ENCODE results near the gene SLC6A3.
A peak's percentile ranks its signal among the peaks of the same experiment; 100 is the strongest.
"Not testable (repeated sequence)": the region's sequence is repeated elsewhere in the genome, so short reads cannot be mapped to it uniquely, and the experiment has no call there.

Gene SLC6A3

DNA sequence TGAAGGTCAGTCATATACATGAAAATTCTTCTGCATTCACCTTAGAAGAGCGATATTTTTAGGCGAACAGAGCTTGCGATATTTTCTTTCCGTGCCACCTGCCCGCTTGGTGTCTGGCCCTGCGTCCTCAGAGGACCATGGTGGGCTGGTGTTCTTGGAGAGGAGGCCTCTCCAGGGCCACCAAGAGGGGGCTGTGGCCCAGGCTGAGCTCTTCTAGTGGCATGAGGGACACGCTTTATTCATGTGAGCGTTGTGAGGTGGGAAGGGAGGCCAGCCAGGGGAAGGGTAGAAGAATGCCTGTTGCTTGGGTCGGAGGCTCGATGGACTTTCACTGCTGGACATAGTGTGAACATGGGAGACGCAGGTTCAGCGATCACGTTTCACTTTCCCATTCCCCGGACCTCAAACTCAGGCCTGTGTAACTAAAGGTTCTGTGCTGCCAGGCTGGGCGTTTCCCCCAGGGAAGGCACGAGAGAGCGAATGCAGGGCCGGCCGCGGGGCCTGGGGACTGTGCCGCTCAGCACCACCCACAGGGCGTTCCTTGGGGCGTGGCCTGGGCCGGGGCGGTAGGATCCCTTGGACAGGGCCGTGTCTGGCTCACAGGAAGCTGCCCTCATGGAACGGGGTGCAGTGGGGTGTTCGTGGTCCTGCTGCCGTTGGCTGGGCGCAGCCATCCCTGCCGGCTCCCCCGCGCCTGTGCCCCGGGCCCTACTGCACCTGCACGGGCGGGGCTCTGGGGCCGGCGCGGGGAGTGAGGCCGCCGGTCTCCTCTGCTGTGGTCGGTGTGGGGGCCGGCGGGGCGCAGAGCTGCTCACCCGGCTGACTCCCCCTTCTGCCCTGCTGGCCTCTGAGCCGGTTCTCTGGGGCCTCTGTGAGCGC, 59.6 kb downstream of the SLC6A3 start:
- DNase-seq: peak; percentile 93

DNA sequence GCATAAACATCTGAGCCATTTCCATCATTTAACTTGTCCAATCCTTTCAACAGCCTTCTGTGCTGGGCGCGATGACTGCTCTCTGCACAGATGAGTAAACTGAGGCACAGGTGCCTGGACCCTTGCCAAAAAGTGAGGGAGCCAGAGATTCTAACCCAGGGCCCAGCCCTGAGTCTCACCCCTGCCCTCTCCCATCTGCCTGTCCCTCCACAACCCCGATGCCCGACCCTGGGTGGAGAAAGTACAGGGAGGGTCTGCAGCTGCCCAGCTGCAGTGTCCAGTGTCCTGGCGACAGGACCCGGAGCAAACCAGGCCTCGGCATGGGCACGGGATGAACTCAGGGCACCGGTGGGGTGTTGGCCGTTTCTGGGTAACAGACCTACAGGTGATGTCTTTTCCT, 60.7 kb downstream of the SLC6A3 start:
- DNase-seq: no peak

DNA sequence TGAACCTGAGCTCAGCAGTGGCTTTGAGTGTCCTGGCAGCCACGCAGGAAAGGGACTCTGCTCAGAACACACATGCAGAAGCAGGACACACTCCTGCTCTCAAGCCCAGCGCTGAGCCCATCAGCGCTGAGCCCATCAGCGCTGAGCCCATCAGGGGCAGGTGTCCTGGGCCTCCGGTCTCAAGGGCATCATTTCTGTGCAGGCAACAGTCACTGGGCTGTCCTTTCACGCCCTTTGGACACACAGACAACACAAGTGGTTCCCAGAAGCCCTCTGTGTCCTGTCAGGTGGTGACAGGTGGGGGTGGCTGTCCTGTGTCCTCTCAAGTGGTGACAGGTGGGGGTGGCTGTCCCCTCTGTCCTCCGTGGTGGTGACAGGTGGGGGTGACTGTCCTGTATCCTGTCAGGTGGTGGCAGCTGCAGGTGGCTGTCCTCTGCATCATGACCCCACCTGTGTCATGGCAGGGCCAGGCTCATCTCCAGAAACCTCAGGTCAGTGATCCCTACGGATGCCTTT, 61.3 kb downstream of the SLC6A3 start:
- no peak for DNase-seq

DNA sequence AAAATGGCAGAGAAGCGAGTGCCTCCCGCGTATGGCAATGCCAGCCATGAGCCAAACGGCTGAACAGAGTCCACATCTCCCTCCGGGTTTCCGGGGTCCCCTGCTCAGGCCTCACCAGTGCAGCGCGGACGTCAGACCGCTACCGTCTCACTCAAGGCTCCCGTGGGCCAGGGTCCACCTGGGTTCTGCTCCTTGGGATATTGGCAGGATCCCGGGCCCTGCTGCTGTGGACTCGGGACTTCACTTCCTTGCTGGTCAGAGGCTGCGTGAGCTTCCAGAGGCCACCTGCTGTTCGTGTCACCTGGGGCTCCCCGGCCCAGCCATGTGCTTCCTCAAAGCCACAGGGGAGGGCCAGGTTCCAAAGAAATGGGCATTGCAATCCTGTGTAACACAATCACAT, 61.9 kb downstream of the SLC6A3 start:
- DNase-seq: no peak

DNA sequence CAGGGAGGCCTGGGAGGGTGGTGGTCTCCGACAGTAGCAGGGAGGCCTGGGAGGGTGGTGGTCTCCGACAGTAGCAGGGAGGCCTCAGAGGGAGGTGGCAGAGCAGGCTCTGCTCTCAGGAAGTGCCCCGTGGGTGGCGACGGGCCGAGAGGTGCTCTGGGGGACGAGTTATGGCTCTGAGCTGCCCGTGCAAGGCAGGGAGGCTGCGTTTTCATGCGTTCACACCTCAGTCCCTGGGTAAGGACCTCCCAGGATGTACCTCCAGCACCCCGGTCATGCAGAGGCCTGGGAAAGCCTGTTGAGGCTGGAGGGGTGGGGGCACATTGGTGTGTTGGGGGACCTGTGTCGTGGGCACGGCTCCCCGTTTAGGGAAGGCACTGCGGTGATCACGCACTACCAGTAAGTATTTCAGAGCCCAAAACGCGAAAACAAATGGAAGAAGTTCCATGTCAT, 63.0 kb downstream of the SLC6A3 start:
- DNase-seq: no peak

DNA sequence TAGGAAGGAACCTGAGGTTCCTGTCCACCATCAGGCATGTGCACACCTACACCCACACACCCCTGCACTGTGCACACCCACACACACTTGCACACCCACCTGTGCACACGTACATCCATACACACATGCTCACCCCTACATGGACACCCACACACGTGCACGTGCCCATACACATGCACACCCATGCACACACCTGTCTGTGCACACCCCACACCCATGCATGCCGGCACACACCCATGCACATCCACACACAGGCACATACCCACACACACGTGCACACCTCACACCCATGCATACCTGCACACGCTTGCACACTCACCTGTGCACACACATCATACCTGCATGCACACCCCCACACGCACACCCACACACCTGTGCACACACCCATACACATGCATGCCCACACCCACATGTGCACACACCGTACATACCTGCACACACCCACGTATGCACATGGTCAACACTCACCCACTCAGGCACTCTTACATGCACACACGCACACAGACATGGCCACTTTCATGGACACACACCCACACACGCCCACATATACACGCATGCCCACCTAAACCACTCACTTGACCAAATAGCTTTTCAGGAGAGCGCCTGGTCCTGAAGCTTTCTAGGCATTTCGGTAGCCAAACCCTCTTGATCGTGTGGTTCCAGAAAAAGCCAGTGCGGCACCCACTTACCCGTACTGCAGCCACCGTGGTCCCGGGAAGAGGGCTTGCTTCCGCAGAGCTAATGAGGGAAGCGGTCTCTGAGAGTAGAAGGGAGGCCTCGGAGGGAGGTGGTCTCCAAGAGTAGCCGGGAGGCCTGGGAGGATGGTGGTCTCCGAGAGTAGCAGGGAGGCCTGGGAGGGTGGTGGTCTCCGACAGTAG, 63.6 kb downstream of the SLC6A3 start:
- no peak for DNase-seq

DNA sequence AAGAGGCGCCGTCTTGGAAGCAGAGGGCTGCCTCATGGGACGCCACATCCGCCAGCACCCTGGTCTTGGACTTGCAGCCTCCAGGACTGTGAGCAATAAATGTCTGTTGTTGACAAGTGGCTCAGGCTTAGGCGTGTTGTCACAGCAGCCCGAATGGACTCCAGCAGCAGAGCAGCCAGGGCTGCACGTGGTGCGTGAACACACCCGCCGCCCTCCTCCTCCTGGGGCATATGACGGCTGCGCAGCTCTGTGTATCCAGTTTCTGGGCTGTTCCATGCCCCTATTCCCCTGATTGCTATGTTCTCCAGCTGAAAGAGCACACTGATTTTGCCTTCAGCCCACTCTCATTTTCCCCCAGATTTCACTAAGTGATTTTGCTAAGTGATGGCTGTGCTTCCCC, 64.3 kb downstream of the SLC6A3 start:
- no peak for DNase-seq

DNA sequence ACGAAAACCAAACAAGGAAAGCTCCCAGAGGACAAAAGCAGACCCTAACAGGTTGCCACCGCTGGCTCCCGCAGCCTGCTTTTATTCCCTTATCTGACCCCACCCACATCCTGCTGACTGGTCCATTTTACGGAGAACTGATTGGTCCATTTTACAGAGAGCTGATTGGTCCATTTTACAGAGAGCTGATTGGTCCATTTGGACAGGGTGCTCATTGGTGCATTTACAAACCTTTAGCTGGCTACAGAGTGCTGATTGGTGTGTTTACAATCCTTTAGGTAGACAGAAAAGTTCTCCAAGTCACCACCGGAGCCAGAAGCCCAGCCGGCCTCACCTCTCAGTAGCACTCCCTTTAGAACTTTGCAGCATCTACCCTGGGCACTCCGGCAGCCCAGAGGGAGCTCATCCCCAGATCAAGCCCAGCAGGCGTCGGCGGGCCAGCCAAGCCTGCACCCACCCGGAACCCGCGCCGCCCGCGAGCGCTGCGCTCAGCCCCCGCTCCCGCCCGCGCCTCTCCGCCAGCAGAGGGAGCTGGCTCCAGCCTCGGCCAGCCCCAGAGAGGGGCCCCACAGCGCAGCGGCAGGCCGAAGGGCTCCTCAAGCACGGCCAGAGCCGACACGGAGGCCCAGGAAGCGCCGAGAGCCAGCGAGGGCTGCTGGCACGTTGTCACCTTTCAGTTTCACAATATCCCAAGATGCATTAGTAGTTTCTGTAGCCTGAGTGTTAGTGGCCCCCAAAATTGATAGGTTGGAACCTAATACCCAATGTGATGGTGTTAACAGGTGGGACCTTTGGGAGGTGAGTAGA, 65.0 kb downstream of the SLC6A3 start:
- peak; percentile 50 for DNase-seq

DNA sequence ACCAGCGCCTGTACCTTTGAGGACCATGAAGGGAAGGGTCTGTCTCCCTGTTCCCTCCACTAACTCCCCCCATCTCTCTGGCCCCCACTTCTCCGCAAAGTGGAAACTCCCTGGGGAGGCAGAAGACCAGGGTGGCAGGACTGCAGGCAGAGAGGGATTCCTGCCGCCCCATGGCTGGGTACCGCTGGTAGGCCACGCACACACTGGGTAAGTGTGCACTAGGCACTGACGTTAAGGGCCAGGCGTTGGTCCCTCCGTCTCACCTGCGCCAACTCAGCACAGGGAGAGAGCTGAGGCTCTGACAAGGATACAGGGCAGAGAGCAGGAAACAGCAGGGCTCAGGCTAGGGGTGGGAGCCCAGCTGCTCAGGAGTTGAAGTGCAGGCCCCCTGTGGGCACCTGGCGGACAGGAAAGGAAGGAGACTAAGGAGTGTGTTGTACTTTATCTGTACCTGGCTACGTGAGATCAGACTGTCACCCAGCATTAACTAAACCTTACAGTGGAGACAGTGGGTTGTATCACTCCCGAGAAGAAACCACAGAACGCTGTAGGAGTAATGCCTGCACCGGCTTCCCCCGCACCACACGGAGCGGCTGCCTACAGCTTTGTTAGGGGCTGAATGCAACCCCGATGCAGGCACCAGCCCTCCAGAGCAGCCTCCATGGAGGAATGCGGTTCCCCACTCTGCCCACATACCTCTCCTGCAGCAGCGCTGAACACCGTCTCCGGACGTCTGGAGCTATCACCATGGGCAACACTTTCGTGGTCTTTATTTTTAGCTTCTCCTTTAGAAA, 66.2 kb downstream of the SLC6A3 start:
- no peak for DNase-seq

DNA sequence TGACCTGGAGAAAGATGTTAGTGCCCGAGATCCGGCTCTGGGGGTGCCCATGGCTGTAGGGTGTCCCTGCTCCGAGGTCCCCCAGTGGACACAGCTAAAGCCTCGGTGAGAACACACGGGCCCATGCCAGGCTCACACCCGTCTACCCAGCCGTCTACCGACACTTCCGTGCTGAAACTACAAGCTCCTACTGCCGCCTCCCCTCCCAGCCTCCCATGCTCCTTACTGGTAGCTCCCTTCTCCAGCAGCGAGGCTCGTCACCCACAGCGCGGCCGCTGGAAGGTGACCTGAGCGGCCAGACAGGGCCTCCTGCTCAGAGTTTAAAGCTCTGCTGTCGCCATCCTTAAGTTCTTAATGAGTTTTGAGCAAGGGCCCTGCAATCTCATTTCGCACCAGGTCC, 67.1 kb downstream of the SLC6A3 start:
- no peak for DNase-seq

DNA sequence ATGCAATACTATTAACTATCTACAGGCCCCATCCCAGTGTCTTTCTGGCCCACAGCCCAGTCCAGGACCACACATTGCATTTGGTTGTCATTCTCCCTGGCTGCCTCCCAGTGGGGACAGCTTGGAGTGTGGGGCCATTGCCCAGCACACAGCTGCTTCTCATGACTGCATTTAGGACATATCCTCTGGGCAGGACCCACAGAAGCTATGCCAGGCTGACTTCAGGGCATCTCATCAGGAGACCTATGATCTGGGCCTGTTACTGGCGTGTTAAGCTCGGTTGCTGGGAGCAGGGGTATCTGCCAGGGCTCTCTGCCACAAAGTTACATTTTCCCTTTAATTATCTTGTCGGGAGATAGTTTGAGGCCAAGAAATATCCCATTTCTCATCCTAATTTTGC, 68.3 kb downstream of the SLC6A3 start:
- DNase-seq: no peak

DNA sequence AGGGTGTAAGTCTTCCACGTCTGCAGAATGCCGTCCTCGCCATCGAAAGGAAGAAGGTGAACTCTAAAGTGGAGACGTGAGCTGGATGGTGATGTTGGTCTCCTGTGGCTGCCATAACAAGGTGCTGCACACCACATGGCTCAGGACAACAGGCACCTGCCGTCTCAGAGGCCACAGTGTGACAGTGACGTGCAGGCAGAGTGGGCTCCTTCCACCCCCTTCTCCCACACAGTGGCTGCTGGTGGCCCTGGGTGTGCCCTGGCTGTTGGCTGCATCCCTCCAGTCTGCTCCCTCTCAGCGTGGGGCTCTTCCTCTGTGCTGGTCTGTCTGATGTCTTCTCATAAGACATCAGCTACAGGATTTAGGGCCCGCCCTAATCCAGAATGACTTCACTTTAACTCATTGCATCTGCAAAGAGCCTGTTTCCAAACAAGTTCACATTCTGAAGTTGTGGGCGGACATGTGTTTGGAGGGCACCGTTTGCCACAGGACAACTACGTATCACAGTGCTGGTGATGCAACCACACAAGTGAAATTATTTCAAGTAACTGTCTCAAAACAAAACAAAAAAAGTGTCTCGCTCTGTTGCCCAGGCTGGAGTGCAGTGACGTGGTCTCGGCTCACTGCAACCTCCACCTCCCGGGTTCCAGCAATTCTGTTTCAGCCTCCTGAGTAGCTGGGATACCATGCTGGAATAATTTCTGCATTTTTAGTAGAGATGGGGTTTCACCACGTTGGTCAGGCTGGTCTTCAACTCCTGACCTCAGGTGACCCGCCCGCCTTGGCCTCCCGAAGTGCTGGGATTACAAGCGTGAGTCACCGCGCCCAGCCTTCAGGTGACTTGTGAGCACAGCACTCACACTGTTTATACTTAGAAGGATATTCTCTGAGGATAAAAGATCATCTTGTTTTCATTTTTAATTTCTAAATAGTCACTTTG, 69.1 kb downstream of the SLC6A3 start:
- no peak for DNase-seq

DNA sequence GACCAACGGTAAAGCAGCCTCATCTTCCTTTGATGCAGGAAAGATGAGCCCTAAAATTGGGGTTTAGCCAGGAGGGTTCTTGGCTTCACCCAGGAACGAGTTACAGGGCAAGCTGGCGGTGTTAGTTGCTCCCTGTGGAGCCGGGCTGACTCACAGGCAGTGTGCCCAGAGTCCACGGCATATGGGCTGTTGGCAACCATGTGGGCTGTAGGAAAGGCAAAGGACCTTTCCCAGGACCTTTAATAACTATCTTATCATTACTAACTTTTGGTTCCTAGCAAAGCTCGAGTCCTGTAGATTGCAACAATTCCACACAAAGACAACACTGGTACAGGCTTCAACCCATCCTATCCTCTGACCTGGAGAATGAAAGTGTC, 70.6 kb downstream of the SLC6A3 start:
- DNase-seq: no peak

DNA sequence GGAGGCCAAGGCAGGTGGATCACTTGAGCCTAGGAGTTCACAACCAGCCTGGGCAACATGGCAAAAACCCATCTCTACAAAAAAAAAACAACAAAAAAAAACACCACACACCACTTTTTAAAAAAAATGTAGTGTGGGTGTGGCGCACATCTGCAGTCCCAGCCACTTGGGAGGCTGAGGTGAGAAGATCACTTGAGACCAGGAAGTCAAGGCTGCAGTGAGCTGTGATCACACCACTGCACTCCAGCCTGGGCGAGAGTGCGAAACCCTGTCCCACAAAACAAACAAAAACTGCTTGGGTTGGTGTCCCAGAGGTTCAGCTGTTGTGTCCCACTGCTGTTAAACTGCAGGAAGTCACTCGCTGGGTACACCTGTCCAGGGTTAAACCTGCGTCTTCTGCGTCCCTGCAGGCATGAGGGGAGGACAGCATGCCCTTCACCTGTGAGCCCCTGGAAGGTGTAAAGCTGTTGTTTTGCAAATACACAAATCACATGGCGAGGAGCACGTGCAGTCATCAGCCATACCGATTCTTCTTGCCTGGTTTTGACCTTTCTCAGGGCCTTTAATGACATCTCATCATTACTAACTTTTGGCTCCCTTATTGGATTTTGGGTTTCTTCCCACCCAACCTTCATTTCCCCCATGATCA, 71.1 kb downstream of the SLC6A3 start:
- DNase-seq: no peak

DNA sequence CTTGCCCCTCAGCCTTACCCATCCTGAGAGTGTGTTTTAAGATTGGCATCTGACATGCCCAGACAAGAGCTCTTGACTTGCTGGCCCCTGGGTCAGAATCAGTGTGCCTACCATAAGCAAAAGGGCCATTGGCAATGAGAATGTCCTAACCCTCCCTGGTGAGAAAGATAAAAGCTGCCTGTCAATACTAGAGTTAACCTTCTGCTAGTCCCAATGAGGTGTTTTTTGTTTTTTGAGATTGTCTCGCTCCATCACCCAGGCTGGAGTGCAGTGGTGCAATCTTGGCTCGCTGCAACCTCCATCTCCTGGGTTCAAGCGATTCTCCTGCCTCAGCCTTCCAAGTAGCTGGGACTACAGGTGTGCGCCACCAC, 73.3 kb downstream of the SLC6A3 start:
- not testable (repeated sequence) for DNase-seq

DNA sequence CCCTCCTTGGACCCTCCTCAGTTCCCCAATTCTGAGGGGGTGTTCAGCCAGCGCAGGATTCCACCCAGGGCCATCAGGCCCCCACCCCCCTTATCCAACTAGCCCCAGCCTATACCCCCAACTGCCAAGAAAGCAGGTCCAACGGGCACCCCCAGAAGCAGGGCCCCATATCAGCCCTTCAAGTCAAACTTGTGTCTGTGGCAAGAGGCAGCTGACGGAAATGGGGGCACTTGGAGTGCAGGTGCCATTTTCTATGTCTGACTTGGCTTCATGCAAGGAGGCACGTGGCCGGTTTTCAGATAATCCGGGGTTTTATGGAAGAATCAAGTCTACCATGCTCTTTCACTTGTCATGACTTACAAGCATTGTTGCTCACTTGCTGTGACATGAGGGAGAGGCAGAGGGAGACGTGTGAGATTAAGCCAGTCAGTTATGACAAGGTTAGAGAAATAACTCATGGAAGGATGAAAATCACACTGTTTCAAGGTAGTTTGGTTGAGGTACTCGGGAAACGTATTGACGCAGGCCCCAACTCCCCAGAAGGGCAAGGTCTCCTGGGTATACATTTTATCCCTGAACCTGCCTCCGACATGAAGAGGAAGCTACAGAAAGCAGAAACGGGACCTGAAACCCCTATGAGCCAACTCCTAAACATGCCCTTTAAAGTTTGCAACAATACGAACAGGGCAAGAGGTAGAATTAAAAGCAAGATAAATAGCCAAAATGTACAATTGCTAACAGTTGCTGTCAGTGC, 73.8 kb downstream of the SLC6A3 start:
- no peak for DNase-seq

DNA sequence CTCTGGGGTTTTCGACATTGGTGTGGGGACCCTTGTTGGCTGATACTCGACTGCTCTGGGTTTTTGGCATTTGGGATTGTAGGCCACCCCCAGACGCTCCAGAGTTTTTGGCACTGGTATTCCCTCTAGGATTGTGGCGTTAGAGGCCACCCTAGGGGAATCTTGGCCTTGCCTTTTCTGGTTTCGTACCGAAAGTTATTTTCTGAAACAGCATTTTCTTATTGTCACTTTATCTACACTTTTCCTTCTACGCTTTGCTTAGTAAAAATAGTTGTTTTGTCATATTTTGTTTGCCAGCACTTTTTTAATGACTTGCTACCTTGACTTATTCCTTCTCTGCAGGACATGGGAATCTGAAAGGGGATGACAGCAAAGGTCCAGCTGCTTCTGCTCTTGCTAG, 75.2 kb downstream of the SLC6A3 start:
- DNase-seq: no peak

DNA sequence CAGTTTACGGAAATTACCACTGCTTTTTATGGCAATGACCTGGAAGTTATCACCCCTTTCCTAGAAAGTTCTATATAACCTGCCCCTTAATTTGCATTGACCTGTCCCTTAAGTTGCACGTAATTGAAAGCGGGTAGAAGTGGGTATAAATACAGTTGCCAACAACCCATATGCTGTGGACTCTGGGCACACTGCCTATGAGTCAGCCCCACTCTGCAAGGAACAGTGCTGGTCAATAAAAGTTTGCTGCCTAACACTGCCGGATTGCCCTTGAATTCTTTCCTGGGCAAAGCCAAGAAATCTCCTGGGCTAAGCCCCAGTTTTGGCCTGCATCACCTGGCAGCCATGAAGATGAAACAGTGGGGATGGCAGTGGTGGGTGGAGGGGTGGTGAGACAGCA, 76.5 kb downstream of the SLC6A3 start:
- no peak for DNase-seq

DNA sequence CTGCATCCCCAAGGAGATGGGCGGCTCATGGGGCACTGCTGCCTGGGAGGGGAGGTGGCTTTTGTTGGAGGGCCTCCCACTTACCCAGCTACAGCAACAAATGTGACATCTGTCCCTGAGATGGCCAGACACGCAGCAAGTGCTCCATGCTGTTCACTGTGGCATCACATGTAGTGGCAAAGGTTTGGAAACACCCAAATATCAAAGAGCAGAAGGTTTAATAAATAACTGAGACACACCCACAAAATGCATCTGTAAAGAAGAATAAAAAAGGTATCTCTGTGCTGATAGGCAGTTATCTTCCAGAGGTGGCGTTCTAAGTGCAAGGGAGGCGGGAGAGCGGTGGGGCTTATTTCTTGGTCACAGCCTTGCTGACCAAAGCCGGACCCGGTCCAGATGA, 77.0 kb downstream of the SLC6A3 start:
- DNase-seq: no peak

DNA sequence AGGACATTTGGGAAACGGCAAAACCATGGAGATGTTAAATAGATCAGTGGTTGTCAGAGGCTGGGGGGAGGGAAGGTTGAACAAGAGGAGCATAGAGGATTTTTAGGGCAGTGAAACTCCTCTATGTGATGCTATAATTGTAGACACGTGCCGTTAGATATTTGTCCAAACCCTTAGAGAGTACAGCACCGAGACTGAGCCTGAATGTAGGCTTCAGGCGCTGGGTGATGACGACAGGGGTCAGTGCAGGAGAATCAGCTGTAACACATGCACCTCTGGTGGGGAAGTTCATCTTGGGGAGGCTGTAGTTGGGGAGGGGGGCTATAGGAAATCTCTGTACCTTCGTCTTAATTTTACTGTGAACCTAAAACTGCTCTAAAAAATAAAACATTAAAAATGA, 78.1 kb downstream of the SLC6A3 start:
- no peak for DNase-seq
